Small intestine (tissue), 7 donors: Measurements from ENCODE around the gene CSRP3. TPM values are rescaled to one million over a fixed set of nuclear protein-coding genes. Genes with fewer than 3 reads are reported as not detected.
"Not testable (repeated sequence)": the region's sequence is repeated elsewhere in the genome, so short reads cannot be mapped to it uniquely, and the experiment has no call there.

Source experiments
- DNase-seq, 2 donors: peaks; one replicate each; pipeline versions ENCODE4 v3.0.0 to v3.0.0-alpha.2; 2013
- FAIRE-seq: peaks from 2 replicates; lab custom pipeline; 2012; peaks lifted over from hg19 to GRCh38; lab: Jason Lieb, UNC
- H3K27ac ChIP-seq, 3 donors: one replicate each; pipeline ENCODE4 v1.5.1; 2013; ENCODE audit warnings: low read length in 2 of 3, mild to moderate bottlenecking in 2 of 3, control low read depth in 1 of 3, inconsistent platforms in 1 of 3, low read depth in 1 of 3, moderate library complexity in 1 of 3
- H3K27me3 ChIP-seq, 3 donors: one replicate each; pipeline ENCODE4 v1.6.1; 2013; ENCODE audit warnings: low read length in 3 of 3, inconsistent platforms in 1 of 3; ENCODE audit not compliant: control insufficient read depth in 3 of 3, insufficient read depth in 3 of 3
- H3K36me3 ChIP-seq, 3 donors: one replicate each; pipeline ENCODE4 v1.6.1; 2013; ENCODE audit warnings: low read length in 3 of 3, inconsistent platforms in 1 of 3, low read depth in 1 of 3, mild to moderate bottlenecking in 1 of 3, moderate library complexity in 1 of 3; ENCODE audit not compliant: control insufficient read depth in 3 of 3, insufficient read depth in 2 of 3
- H3K4me1 ChIP-seq, 3 donors: one replicate each; pipeline ENCODE4 v1.6.1; 2013; ENCODE audit warnings: low read length in 2 of 3, inconsistent platforms in 1 of 3, low read depth in 1 of 3, mild to moderate bottlenecking in 1 of 3, moderate library complexity in 1 of 3; ENCODE audit not compliant: control insufficient read depth in 3 of 3, insufficient read depth in 2 of 3
- H3K4me3 ChIP-seq, 3 donors: one replicate each; pipeline ENCODE4 v1.5.1; 2013; ENCODE audit warnings: low read length in 3 of 3, control low read depth in 1 of 3, inconsistent platforms in 1 of 3, low read depth in 1 of 3, mild to moderate bottlenecking in 1 of 3, moderate library complexity in 1 of 3
- H3K9me3 ChIP-seq, 2 donors: one replicate each; pipeline ENCODE4 v1.6.1; 2013; ENCODE audit warnings: low read depth in 1 of 2, low read length in 1 of 2; ENCODE audit not compliant: control insufficient read depth in 2 of 2, insufficient read depth in 1 of 2
- WGBS, 3 donors: extraction: QIAGEN DNeasy Blood & Tissue Kit; methylation state at CpG; one replicate each; pipeline ENCODE4 v1.1.7; 2013; 5-methylcytosine and 5-hydroxymethylcytosine counted together
- polyA plus RNA-seq, 4 donors: library from polyadenylated mRNA; stranded (reverse) in 3 of 4; unstranded in 1 of 4; fragments of 200-250 nt in 3 of 4; fragments of 120-200 nt in 1 of 4; gene quantifications; one replicate each; pipeline versions ENCODE4 v1.2.1 to v1.2.3, GENCODE V29; 2013
- donor health status: healthy with polysubstance abuse.
- donor health status: control.
- donor health status: control.
- donor health status: Bipolar disorder and iron deficiency.
- donor health status: healthy.

CSRP3 gene
- polyA plus RNA-seq, 4 donors, result 0.09 to 17.0 (median 1.2) TPM

DNA sequence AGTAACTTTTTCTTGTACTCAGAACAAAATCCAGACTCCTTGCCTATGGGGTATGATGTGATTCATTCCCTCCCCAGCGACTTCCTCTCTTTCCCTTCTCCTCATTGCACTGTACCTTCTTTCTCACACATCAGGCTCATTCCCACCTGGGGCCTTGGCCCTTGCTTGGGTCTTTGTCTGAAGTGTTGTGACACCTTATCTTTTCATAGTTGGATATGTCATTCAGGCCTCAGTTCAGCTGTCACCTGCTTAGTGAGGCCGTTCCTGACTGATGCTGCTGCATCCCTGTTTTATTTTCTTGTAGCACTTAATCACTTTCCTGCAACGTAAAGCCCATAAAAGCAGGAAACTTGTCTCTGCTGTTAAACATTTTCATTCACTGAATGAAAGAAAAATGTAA is 44.9 kb downstream of the CSRP3 start:
- Histone ChIP-seq H3K4me3 (no peak overlapping the region), H3K36me3 (peaks cover 4 to 10% (median 5%) of the 10 kb centered on the region in 3 donors), H3K4me1 (no peaks in the 10 kb centered on the region), H3K27ac (no peak overlapping the region), H3K9me3 (no peaks in the 10 kb centered on the region), H3K27me3 (no peaks in the 10 kb centered on the region)
- FAIRE-seq (no peak), DNase-seq (no peak)
- WGBS, 3 donors, result 51 to 69% (median 54%) methylated on average over 3 of the region's 3 CpGs

DNA sequence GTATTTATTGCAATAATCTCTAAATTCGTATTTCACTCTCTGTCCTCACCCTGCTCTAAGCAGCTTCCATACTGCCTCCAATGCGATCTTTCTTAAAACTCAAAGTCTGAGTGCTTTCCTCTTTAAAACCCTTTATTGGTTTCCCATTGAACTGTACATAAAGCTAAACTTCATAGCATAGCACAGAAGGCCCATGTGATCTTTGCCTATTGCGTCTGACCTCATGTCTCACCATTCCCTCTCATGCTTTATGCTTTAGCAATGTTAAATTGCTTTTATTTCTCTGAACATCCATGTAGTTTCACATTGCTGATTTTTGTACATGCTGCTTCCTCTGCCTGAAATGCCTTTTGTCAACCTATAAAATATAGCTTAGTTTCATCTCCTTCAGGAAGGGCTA is 56.5 kb downstream of the CSRP3 start:
- H3K9me3 ChIP-seq, result no peaks in the 10 kb centered on the region
- H3K4me3 ChIP-seq, result no peak overlapping the region
- H3K36me3 ChIP-seq, result no peaks in the 10 kb centered on the region
- no peaks in the 10 kb centered on the region for H3K4me1 ChIP-seq
- DNase-seq (no peak), FAIRE-seq (no peak)
- 61 to 74% (median 61%) methylated on average over 3 of the region's 3 CpGs for WGBS, 3 donors
- H3K27me3 ChIP-seq, result no peaks in the 10 kb centered on the region
- no peak overlapping the region for H3K27ac ChIP-seq

DNA sequence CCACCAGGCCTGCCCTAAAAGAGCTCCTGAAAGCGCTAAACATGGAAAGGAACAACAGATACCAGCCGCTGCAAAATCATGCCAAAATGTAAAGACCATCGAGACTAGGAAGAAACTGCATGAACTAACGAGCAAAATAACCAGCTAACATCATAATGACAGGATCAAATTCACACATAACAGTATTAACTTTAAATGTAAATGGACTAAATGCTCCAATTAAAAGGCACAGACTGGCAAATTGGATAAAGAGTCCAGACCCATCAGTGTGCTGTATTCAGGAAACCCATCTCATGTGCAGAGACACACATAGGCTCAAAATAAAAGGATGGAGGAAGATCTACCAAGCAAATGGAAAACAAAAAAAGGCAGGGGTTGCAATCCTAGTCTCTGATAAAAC is 64.9 kb downstream of the CSRP3 start:
- H3K9me3 ChIP-seq, result peaks cover 0 to 14% of the 10 kb centered on the region in 2 donors
- not testable (repeated sequence) for DNase-seq, H3K27ac ChIP-seq, H3K4me1 ChIP-seq, FAIRE-seq, H3K27me3 ChIP-seq, H3K4me3 ChIP-seq, H3K36me3 ChIP-seq
- 96 to 99% (median 99%) methylated on average over 4 of the region's 4 CpGs for WGBS, 3 donors

DNA sequence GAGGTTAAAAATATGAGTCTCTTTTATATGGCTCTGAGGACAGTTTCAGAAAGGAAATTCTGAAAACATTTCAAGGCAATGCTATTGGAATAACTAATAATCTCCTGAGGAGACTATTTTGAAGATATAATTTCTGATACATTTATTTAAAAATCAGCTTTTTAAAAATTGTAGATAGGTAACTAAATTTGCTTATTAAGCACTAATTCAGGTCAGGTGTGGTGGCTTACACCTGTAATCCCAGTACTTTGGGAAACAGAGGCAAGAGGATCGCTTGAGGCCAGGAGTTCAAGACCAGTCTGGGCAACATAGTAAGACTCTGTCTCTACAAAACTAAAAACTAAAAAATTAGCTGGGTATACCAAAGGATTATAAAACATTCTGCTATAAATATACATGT is 67.8 kb downstream of the CSRP3 start:
- FAIRE-seq, result no peak
- Histone ChIP-seq H3K9me3 (peaks cover 0 to 22% of the 10 kb centered on the region in 2 donors), H3K36me3 (peaks cover 0 to 10% (median 3%) of the 10 kb centered on the region in 3 donors), H3K27me3 (no peaks in the 10 kb centered on the region), H3K4me3 (no peak overlapping the region), H3K27ac (no peak overlapping the region), H3K4me1 (no peaks in the 10 kb centered on the region)
- 98 to 100% (median 100%) methylated on average over 1 of the region's 1 CpG for WGBS, 3 donors
- no peak for DNase-seq

Other genes starting within 250 kb of the CSRP3 start
- gene MRGPRX2, start 141.3 kb downstream of the CSRP3 start, polyA plus RNA-seq, result under 1 TPM in 1 of 4 donors, not detected in 3; 0.01 TPM
- 10 to 100 TPM in 3 of 4 donors, 1 to 10 TPM in 1; 5.7 to 21.7 (median 14.5) TPM for gene ZDHHC13, start 84.8 kb downstream of the CSRP3 start, polyA plus RNA-seq
- 10 to 100 TPM in 1 of 4 donors, 1 to 10 TPM in 1, under 1 TPM in 2; 0.27 to 13.3 (median 2.6) TPM for gene E2F8, start 39.0 kb upstream of the CSRP3 start, polyA plus RNA-seq